Erythroblast (primary cell): ENCODE data around the gene CHN1.

ENCODE experiments used
- DNase-seq, 2 experiments: peaks; one replicate each; lab custom pipeline; 2025; lab: John Stamatoyannopoulos, UW
- GATA1 ChIP-seq: IDR thresholded peaks from 2 replicates; pipeline ENCODE4 v1.6.1; 2011; ENCODE audit warnings: low read depth, mild to moderate bottlenecking, control low read depth, low read length, moderate library complexity
- POLR2A ChIP-seq: IDR thresholded peaks from 2 replicates; pipeline ENCODE4 v1.6.1; 2011; ENCODE audit warnings: mild to moderate bottlenecking, low read length

CHN1 gene

DNA sequence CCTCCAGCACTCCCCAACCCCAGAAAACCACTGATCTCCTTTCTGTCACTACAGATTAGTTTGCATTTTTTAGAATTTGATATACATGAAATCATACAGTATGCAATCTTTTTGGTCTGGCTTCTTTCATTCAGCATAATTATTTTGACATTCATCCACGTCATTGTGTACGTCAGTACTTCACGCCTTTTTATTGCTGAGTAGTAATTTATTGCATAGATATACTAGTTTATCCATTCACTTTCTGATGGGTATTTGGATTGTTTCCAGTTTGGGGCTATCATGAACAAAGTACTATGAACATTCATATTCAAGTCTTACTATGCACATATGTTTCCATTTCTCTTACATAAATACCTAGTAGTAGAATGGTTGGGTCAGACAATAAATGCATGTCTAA lies 20.1 kb upstream of the CHN1 start:
- TF ChIP-seq GATA1: no peak
- no peak for TF ChIP-seq POLR2A
- DNase-seq: no peak

- no peak for TF ChIP-seq GATA1
- TF ChIP-seq POLR2A: no peak
- DNase-seq: no peak
Measured at GRCh38 chr2:175022923-175023322, 17.7 kb upstream of the CHN1 start.

- DNase-seq: no peak
- no peak for TF ChIP-seq GATA1
- TF ChIP-seq POLR2A: no peak
Measured at GRCh38 chr2:175019566-175020327, 14.6 kb upstream of the CHN1 start.

DNA sequence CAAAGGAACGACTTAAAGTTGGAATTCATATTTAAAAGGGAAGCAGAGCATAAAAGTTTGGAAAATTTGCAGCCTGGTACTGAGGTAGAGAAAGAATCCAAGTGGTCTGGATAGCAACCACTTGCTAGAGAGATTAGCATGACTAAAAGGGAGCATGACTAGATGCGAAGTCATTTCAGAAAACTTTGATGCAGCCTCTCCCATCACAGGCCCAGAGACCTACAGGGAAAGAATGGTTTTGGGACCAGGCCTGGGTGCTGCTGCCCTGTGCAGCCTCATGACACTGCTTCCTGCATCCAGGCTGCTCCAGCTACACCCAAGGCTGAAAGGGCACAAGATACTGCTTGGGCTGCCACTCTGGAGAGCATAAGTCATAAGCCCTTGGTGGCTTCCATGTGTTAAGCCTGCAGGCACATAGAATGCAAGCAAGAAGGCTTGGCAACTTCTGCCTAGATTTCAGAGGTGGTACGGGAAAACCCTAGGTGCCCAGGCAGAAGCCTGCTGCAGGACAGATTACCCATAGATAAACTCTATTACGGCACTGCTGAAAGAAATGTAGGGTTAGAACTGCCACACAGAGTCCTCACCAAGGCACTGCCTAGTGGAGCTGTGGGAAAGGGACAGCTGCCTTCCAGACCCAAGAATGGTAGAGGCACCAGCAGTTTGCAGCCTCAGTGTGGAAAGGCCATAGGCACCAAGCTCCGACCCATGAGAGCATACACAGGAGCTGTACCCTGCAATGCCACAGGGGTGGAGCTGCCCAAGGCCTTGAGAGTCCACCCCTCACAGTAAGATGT lies 12.6 kb upstream of the CHN1 start:
- DNase-seq: no peak
- TF ChIP-seq GATA1 (no peak), POLR2A (no peak)

- no peak for DNase-seq
- TF ChIP-seq POLR2A: no peak
- no peak for TF ChIP-seq GATA1
Measured at GRCh38 chr2:175015340-175015739, 10.2 kb upstream of the CHN1 start.

GRCh38 chr2:175012516-175012915 lies 7.3 kb upstream of the CHN1 start:
- no peak for DNase-seq
- no peak for TF ChIP-seq POLR2A
- TF ChIP-seq GATA1: no peak

- DNase-seq: no peak
- TF ChIP-seq GATA1: no peak
- TF ChIP-seq POLR2A: no peak
Measured at GRCh38 chr2:175011505-175011904, 6.3 kb upstream of the CHN1 start.

DNA sequence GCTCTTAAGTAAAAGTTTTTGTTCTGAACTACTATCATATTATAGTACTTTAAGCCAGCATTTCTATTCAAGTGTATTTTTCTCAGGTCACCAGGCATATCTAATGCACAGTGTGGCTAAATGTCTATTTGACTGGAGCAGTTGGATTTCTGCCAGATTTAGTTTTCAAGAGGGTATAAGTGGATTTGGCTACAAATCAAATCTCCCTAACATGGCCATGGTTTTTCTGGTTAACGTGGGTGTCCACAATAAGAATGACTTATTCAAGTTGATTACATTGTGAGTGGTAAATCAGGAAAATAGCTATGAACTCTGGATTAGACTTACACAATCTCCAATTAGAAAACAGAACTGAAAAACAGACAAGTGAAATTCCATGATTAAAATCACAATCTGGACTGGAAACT lies 5.7 kb upstream of the CHN1 start:
- TF ChIP-seq GATA1: no peak
- TF ChIP-seq POLR2A: no peak
- no peak for DNase-seq

GRCh38 chr2:175009917-175010621 lies 4.9 kb upstream of the CHN1 start:
- TF ChIP-seq POLR2A: no peak
- TF ChIP-seq GATA1: no peak
- DNase-seq: no peak

GRCh38 chr2:175008801-175009495 lies 3.8 kb upstream of the CHN1 start:
- TF ChIP-seq GATA1 (no peak), POLR2A (no peak)
- DNase-seq: no peak

- DNase-seq: no peak
- TF ChIP-seq POLR2A (no peak), GATA1 (no peak)
Measured at GRCh38 chr2:175008009-175008408, 2.8 kb upstream of the CHN1 start.

DNA sequence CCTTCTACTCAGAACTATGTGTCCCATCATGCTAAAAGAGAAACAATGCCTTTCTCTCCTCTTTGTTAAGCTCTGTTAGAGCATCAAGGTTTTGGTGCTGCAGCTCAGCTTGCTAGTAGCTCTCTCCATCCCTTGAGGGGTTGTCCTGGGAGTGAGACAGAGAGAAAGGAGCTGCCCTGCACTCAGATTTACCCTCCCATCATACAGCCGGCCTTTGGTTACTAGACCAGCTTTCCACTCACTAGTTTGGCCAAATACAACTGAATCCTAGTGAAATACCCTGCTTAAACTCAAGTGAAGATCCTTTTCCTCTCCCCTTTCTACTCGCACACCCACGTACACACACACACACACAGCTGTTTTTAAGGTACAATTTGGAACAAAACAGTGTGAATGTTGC lies 2.3 kb upstream of the CHN1 start:
- TF ChIP-seq POLR2A: no peak
- DNase-seq: no peak

DNA sequence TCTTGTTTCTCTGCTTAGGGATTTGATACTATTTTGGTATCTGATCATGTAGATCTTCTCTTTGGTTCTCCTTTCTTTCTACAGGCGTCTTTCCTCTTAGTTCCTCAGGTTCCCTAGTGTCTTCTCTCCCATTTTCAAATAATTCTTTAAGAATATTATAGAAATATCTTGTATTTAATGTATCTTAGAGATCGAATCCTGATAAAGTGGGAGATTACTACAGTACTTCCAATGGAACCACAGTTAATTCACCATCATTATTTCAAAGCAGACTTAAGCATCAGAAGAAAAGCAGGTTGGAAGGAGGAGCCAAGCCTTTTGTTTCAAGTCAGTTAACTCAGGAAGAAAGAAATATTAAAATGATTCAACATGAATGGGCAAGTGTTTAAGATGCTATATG lies 1.1 kb upstream of the CHN1 start:
- no peak for TF ChIP-seq POLR2A
- TF ChIP-seq GATA1: no peak
- DNase-seq: no peak
